Erythroblast (primary cell): Measurements from ENCODE around the gene PM20D2.

ENCODE experiments used
- GATA1 ChIP-seq: IDR thresholded peaks from 2 replicates; pipeline ENCODE4 v1.6.1; 2011; ENCODE audit warnings: low read depth, mild to moderate bottlenecking, control low read depth, low read length, moderate library complexity
- POLR2A ChIP-seq: IDR thresholded peaks from 2 replicates; pipeline ENCODE4 v1.6.1; 2011; ENCODE audit warnings: mild to moderate bottlenecking, low read length

GRCh38 chr6:89145091-89145955 lies 532 bp upstream of the PM20D2 start:
- TF ChIP-seq POLR2A (no peak), GATA1 (no peak)
